Esophagus squamous epithelium (tissue), 4 donors: Measurements from ENCODE around the gene BCHE.

Source experiments
- POLR2A ChIP-seq, 4 donors: fragments of 450-650 bp; IDR thresholded peaks; one replicate each; pipeline ENCODE4 v1.6.1; 2017; ENCODE audit warnings: antibody characterized with exemption in 4 of 4, mild to moderate bottlenecking in 4 of 4, moderate library complexity in 3 of 4
- TF ChIP-seq, protein P1 (sequence below), 6 experiments: fragments of 450-650 bp in 4 of 6; fragments of 200-600 bp in 2 of 6; sonication (generic) in 2 of 6; IDR thresholded peaks; one replicate each; pipeline ENCODE4 v1.5.1; 2016 to 2019; ENCODE audit warnings: antibody characterized with exemption in 6 of 6, mild to moderate bottlenecking in 4 of 6, moderate library complexity in 4 of 6

- TF ChIP-seq, protein P1, sequence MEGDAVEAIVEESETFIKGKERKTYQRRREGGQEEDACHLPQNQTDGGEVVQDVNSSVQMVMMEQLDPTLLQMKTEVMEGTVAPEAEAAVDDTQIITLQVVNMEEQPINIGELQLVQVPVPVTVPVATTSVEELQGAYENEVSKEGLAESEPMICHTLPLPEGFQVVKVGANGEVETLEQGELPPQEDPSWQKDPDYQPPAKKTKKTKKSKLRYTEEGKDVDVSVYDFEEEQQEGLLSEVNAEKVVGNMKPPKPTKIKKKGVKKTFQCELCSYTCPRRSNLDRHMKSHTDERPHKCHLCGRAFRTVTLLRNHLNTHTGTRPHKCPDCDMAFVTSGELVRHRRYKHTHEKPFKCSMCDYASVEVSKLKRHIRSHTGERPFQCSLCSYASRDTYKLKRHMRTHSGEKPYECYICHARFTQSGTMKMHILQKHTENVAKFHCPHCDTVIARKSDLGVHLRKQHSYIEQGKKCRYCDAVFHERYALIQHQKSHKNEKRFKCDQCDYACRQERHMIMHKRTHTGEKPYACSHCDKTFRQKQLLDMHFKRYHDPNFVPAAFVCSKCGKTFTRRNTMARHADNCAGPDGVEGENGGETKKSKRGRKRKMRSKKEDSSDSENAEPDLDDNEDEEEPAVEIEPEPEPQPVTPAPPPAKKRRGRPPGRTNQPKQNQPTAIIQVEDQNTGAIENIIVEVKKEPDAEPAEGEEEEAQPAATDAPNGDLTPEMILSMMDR (IDR thresholded peaks at IDR 0.05), result no peak
- TF ChIP-seq POLR2A (IDR thresholded peaks at IDR 0.05), result no peak
Observed at GRCh38 chr3:165883863-165884478, 46.7 kb upstream of the BCHE start.
